Panc1 (cell line): ENCODE measurements around the gene SNRPA1.

Experiments used
- CTCF ChIP-seq: fragments of 450-650 bp; IDR thresholded peaks from 2 replicates; pipeline ENCODE4 v1.5.1; 2017; ENCODE audit warnings: mild to moderate bottlenecking
- POLR2AphosphoS5 ChIP-seq: IDR thresholded peaks from 2 replicates; pipeline ENCODE4 v1.6.1; 2012; ENCODE audit warnings: mild to moderate bottlenecking, low read depth, low read length, moderate library complexity
- REST ChIP-seq, 2 experiments: IDR thresholded peaks; 2 replicates each; pipeline ENCODE4 v1.6.1; 2011 to 2012; ENCODE audit warnings: low read depth in 2 of 2, control low read depth in 1 of 2, low read length in 1 of 2, mild to moderate bottlenecking in 1 of 2, moderate library complexity in 1 of 2; ENCODE audit not compliant: insufficient read depth in 1 of 2
- SIN3A ChIP-seq: IDR thresholded peaks from 2 replicates; pipeline ENCODE4 v1.6.1; 2012; ENCODE audit warnings: low read depth, mild to moderate bottlenecking, low read length, moderate library complexity, borderline replicate concordance; ENCODE audit not compliant: insufficient read depth

- TF ChIP-seq REST (IDR thresholded peaks at IDR 0.05; ENCODE audit: insufficient read depth in 1 of 2, low read depth in 2 of 2, low read length in 1 of 2) = no peak
- TF ChIP-seq CTCF = no peak
- TF ChIP-seq SIN3A = no peak
- no peak for TF ChIP-seq POLR2AphosphoS5
These were observed 34.9 kb upstream of the SNRPA1 start for GRCh38 chr15:101329867-101330380.
